ENCODE measurements around the gene MON1A.

MON1A gene

GRCh38 chr3:49939858-49940666 lies 10.5 kb upstream of the MON1A start, which contains the start of gene RBM6 (continued):
- TF ChIP-seq ZNF280D (tag by site-specific recombination; IDR thresholded peaks at IDR 0.05) (no peak), GLIS1 (tag by site-specific recombination; IDR thresholded peaks at IDR 0.05) (0 out of 2 replicates have a peak, but pooled peaks have one; percentile 26), ZBTB44 (tag by site-specific recombination; IDR thresholded peaks at IDR 0.05) (no peak), ZNF214 (tag by site-specific recombination; IDR thresholded peaks at IDR 0.05; ENCODE audit: borderline replicate concordance) (no peak), ZNF580 (tag by site-specific recombination; IDR thresholded peaks at IDR 0.05) (peak; percentile 96), SP7 (tag by site-specific recombination; IDR thresholded peaks at IDR 0.05) (peak; percentile 65), ZNF768 (tag by site-specific recombination; IDR thresholded peaks at IDR 0.05) (0 out of 2 replicates have a peak, but pooled peaks have one; percentile 3), ZNF133 (tag by site-specific recombination; IDR thresholded peaks at IDR 0.05) (no peak), ZNF639 (tag by site-specific recombination; IDR thresholded peaks at IDR 0.05) (peak; percentile 82), ZNF302 (tag by site-specific recombination; IDR thresholded peaks at IDR 0.05; ENCODE audit: low read depth) (no peak), ZNF362 (tag by site-specific recombination; IDR thresholded peaks at IDR 0.05) (no peak), ZNF596 (tag by site-specific recombination; IDR thresholded peaks at IDR 0.05) (no peak), ZFP69B (tag by site-specific recombination; IDR thresholded peaks at IDR 0.05) (0 out of 2 replicates have a peak, but pooled peaks have one; percentile 50), ZNF76 (tag by site-specific recombination; IDR thresholded peaks at IDR 0.05; ENCODE audit: borderline replicate concordance, low read depth) (peak; percentile 98), REPIN1 (tag by site-specific recombination; IDR thresholded peaks at IDR 0.05; ENCODE audit: low read depth) (peak; percentile 85; the same call in 1 of the 2 replicates), ZNF394 (tag by site-specific recombination; IDR thresholded peaks at IDR 0.05; ENCODE audit: borderline replicate concordance) (peak; percentile 56; the same call in 1 of the 2 replicates), ZNF560 (tag by site-specific recombination; IDR thresholded peaks at IDR 0.05; ENCODE audit: borderline replicate concordance) (no peak), ZXDB (tag by site-specific recombination; IDR thresholded peaks at IDR 0.05) (peak; percentile 87), ZSCAN18 (tag by site-specific recombination; IDR thresholded peaks at IDR 0.05) (no peak), ZNF23 (tag by site-specific recombination; IDR thresholded peaks at IDR 0.05; ENCODE audit: borderline replicate concordance) (no peak), ZBTB48 (tag by site-specific recombination; IDR thresholded peaks at IDR 0.05) (no peak), ZNF335 (tag by site-specific recombination; conservative IDR thresholded peaks at IDR 0.05) (peak; percentile 96), ZBTB1 (tag by site-specific recombination; IDR thresholded peaks at IDR 0.05) (peak; percentile 78; the same call in 1 of the 2 replicates), PATZ1 (tag by site-specific recombination; IDR thresholded peaks at IDR 0.05) (peak; percentile 72)
